A673 (cell line): ENCODE measurements around the gene STX8.

Experiments used
- EZH2 ChIP-seq: fragments of 200-600 bp; sonication (generic); IDR thresholded peaks from 2 replicates; pipeline ENCODE4 v1.6.1; 2017; ENCODE audit warnings: borderline replicate concordance, low read depth, mild to moderate bottlenecking, mixed read lengths, antibody characterized with exemption, low read length; ENCODE audit not compliant: poor library complexity, severe bottlenecking
- TF ChIP-seq, protein P1 (sequence below): fragments of 300-800, 200-600 bp; sonication (generic); conservative IDR thresholded peaks from 2 replicates; pipeline ENCODE4 v1.5.1; 2017; ENCODE audit warnings: low read depth, mild to moderate bottlenecking, antibody characterized with exemption, low read length, moderate library complexity, mixed read lengths

DNA sequence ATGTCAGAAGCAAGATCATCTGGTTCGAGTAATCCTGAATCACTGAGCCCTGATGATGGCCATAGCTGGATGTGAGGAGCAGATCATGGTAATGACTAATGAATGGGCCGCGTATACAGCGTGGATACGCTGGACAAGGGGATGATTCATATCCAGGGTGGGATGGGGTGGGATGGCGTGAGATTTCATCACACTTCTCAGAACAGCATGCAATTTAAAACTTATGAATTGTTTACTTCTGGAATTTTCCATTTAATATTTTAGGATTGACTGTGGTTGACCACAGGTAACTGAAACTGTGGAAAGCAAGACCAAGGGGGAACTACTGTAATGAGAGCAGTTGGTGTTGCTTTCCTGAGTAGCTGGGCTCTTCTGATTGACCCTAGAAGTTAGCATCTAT, 225.5 kb downstream of the STX8 start:
- TF ChIP-seq, protein P1, sequence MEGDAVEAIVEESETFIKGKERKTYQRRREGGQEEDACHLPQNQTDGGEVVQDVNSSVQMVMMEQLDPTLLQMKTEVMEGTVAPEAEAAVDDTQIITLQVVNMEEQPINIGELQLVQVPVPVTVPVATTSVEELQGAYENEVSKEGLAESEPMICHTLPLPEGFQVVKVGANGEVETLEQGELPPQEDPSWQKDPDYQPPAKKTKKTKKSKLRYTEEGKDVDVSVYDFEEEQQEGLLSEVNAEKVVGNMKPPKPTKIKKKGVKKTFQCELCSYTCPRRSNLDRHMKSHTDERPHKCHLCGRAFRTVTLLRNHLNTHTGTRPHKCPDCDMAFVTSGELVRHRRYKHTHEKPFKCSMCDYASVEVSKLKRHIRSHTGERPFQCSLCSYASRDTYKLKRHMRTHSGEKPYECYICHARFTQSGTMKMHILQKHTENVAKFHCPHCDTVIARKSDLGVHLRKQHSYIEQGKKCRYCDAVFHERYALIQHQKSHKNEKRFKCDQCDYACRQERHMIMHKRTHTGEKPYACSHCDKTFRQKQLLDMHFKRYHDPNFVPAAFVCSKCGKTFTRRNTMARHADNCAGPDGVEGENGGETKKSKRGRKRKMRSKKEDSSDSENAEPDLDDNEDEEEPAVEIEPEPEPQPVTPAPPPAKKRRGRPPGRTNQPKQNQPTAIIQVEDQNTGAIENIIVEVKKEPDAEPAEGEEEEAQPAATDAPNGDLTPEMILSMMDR: no peak
- TF ChIP-seq EZH2: no peak
